HG02870 (cell line): ENCODE data around the gene KIF9.
"Not testable (repeated sequence)": the region's sequence is repeated elsewhere in the genome, so short reads cannot be mapped to it uniquely, and the experiment has no call there.

ENCODE experiments used
- ATAC-seq: cut with Tn5 transposase; IDR thresholded peaks from one replicate; pipeline ENCODE4 v1.9.1; 2021; ENCODE audit warnings: mild to moderate bottlenecking, moderate library complexity; ENCODE audit not compliant: unreplicated experiment

The KIF9 gene

GRCh38 chr3:47251689-47252088 lies 30.9 kb downstream of the KIF9 start:
- ATAC-seq, result no peak

GRCh38 chr3:47251085-47251484 lies 31.5 kb downstream of the KIF9 start:
- ATAC-seq, result not testable (repeated sequence)

- no peak for ATAC-seq
Measured at GRCh38 chr3:47250309-47251060, 32.1 kb downstream of the KIF9 start.

GRCh38 chr3:47247131-47248064 lies 35.2 kb downstream of the KIF9 start:
- no peak for ATAC-seq

GRCh38 chr3:47245271-47245670 lies 37.3 kb downstream of the KIF9 start:
- ATAC-seq, result no peak

GRCh38 chr3:47244531-47245100 lies 38.0 kb downstream of the KIF9 start:
- ATAC-seq, result no peak

GRCh38 chr3:47243419-47244147 lies 39.0 kb downstream of the KIF9 start:
- no peak for ATAC-seq

GRCh38 chr3:47239929-47240328 lies 42.7 kb downstream of the KIF9 start:
- no peak for ATAC-seq

- ATAC-seq, result no peak
Measured at GRCh38 chr3:47238017-47238416, 44.6 kb downstream of the KIF9 start.

- ATAC-seq, result peak; percentile 52
Measured at GRCh38 chr3:47228088-47228487, 54.5 kb downstream of the KIF9 start.

- ATAC-seq, result peak; percentile 70
Measured at GRCh38 chr3:47227678-47228077, 54.9 kb downstream of the KIF9 start.

GRCh38 chr3:47225310-47225906 lies 57.2 kb downstream of the KIF9 start:
- ATAC-seq, result no peak

GRCh38 chr3:47223755-47224154 lies 58.8 kb downstream of the KIF9 start:
- no peak for ATAC-seq

- ATAC-seq, result no peak
Measured at GRCh38 chr3:47221798-47222197, 60.8 kb downstream of the KIF9 start.

- ATAC-seq, result no peak
Measured at GRCh38 chr3:47210863-47211405, 71.7 kb downstream of the KIF9 start.

GRCh38 chr3:47206022-47206421 lies 76.6 kb downstream of the KIF9 start:
- not testable (repeated sequence) for ATAC-seq

GRCh38 chr3:47204875-47205274 lies 77.7 kb downstream of the KIF9 start:
- no peak for ATAC-seq

- no peak for ATAC-seq
Measured at GRCh38 chr3:47202542-47202941, 80.1 kb downstream of the KIF9 start.

GRCh38 chr3:47197287-47197686 lies 85.3 kb downstream of the KIF9 start:
- ATAC-seq, result no peak

GRCh38 chr3:47194994-47195393 lies 87.6 kb downstream of the KIF9 start:
- no peak for ATAC-seq
